Peyer's patch (tissue), 4 donors: ENCODE data around the gene MSL3. TPM values are rescaled to one million over a fixed set of nuclear protein-coding genes. Genes with fewer than 3 reads are reported as not detected.

Experiments
- DNase-seq, 3 donors: peaks; one replicate each; pipeline ENCODE4 v3.0.0-alpha.2; 2017 to 2019
- H3K27ac ChIP-seq, 4 donors: fragments of 200-600 bp; sonication (generic); one replicate each; pipeline ENCODE4 v1.5.1; 2016 to 2019
- H3K27me3 ChIP-seq, 2 donors: fragments of 200-600 bp; sonication (generic); one replicate each; pipeline ENCODE4 v1.5.1; 2019
- H3K36me3 ChIP-seq, 3 donors: fragments of 200-600 bp; sonication (generic); one replicate each; pipeline ENCODE4 v1.5.1; 2016 to 2019
- H3K4me1 ChIP-seq, 4 donors: fragments of 200-600 bp; sonication (generic); one replicate each; pipeline ENCODE4 v1.5.1; 2016 to 2019
- H3K4me3 ChIP-seq, 4 donors: fragments of 200-600 bp; sonication (generic); 1 replicate in 3 of 4; 2 replicates in 1 of 4; pipeline ENCODE4 v1.5.1; 2016 to 2019; ENCODE audit warnings: mild to moderate bottlenecking in 1 of 4
- H3K9me3 ChIP-seq, 4 donors: fragments of 200-600 bp; sonication (generic); one replicate each; pipeline ENCODE4 v1.5.1; 2016 to 2019; ENCODE audit warnings: mild to moderate bottlenecking in 1 of 4
- CTCF ChIP-seq, 6 experiments: fragments of 450-650 bp in 4 of 6; fragments of 200-600 bp in 2 of 6; sonication (generic) in 1 of 6; IDR thresholded peaks; one replicate each; pipeline ENCODE4 v1.5.1; 2017 to 2019; ENCODE audit warnings: antibody characterized with exemption in 6 of 6, mild to moderate bottlenecking in 3 of 6, moderate library complexity in 1 of 6
- POLR2A ChIP-seq, 2 donors: fragments of 450-650 bp; IDR thresholded peaks; one replicate each; pipeline ENCODE4 v1.5.1; 2017; ENCODE audit warnings: antibody characterized with exemption in 2 of 2, mild to moderate bottlenecking in 2 of 2, moderate library complexity in 2 of 2
- total RNA-seq, 4 donors: library from RNA; depleted of rRNA; stranded (reverse); fragments of >200 nt; gene quantifications; one replicate each; pipeline ENCODE4 v1.1.0, GENCODE V29; 2016

MSL3 gene
- 10 to 100 TPM; 22.5 to 72.6 (median 29.0) TPM for total RNA-seq

- H3K27me3 ChIP-seq = no peaks in the 10 kb centered on the region
These were observed at the start of gene MSL3 for GRCh38 chrX:11757719-11758399. MSL3 (plus strand) TSS chrX:11758237; CDS start chrX:11758264, 27 bp downstream.

GRCh38 chrX:11722304-11722703, 35.7 kb upstream of the MSL3 start:
- DNase-seq = no peak
- H3K36me3 ChIP-seq = no peaks in the 10 kb centered on the region
- no peak for TF ChIP-seq CTCF (IDR thresholded peaks at IDR 0.05)
- no peak for TF ChIP-seq POLR2A (IDR thresholded peaks at IDR 0.05)
- no peaks in the 10 kb centered on the region for H3K27me3 ChIP-seq
- H3K27ac ChIP-seq = no peak overlapping the region
- H3K9me3 ChIP-seq = no peaks in the 10 kb centered on the region
- H3K4me1 ChIP-seq = no peaks in the 10 kb centered on the region
- no peak overlapping the region for H3K4me3 ChIP-seq

More at GRCh38 chrX:11757719-11758399, at the start of gene MSL3:
- no peaks in the 10 kb centered on the region for H3K9me3 ChIP-seq
- peak within 1 kb of the TSS; percentile 83 to 95 (median 86) for H3K27ac ChIP-seq
- peak within 1 kb of the TSS; percentile 54 to 88 (median 72) for H3K4me3 ChIP-seq
- H3K36me3 ChIP-seq = peaks cover 0 to 13% (median 0%) of the 10 kb centered on the region in 3 donors
- peaks cover 0 to 3% (median 0%) of the 10 kb centered on the region in 4 donors for H3K4me1 ChIP-seq
- TF ChIP-seq CTCF (IDR thresholded peaks at IDR 0.05) (no peak), POLR2A (IDR thresholded peaks at IDR 0.05) (peak in 1 of 2 donors; percentile 37)
- DNase-seq = peak; percentile 48 to 73 (median 71)

- Histone ChIP-seq H3K4me1 (no peaks in the 10 kb centered on the region), H3K27ac (no peak overlapping the region), H3K36me3 (no peaks in the 10 kb centered on the region), H3K27me3 (no peaks in the 10 kb centered on the region), H3K4me3 (no peak overlapping the region), H3K9me3 (no peaks in the 10 kb centered on the region)
- no peak for TF ChIP-seq POLR2A (IDR thresholded peaks at IDR 0.05)
- peak; percentile 28 to 62 (median 48) for TF ChIP-seq CTCF (IDR thresholded peaks at IDR 0.05)
- no peak for DNase-seq
These were observed 33.7 kb upstream of the MSL3 start for GRCh38 chrX:11724122-11725017.

- Histone ChIP-seq H3K9me3 (no peaks in the 10 kb centered on the region), H3K36me3 (no peaks in the 10 kb centered on the region), H3K27ac (no peak overlapping the region), H3K27me3 (no peaks in the 10 kb centered on the region), H3K4me3 (no peak overlapping the region), H3K4me1 (no peaks in the 10 kb centered on the region)
- no peak for DNase-seq
- TF ChIP-seq CTCF (IDR thresholded peaks at IDR 0.05) = no peak
These were observed 32.2 kb upstream of the MSL3 start for GRCh38 chrX:11725631-11726442.

GRCh38 chrX:11728556-11728955, 29.5 kb upstream of the MSL3 start:
- Histone ChIP-seq H3K27ac (no peak overlapping the region), H3K27me3 (no peaks in the 10 kb centered on the region), H3K36me3 (no peaks in the 10 kb centered on the region), H3K4me1 (no peaks in the 10 kb centered on the region), H3K9me3 (no peaks in the 10 kb centered on the region), H3K4me3 (no peak overlapping the region)
- TF ChIP-seq POLR2A (IDR thresholded peaks at IDR 0.05) = no peak
- DNase-seq = no peak
